ENCODE results near the gene CDKN2D.

CDKN2D gene

GRCh38 chr19:10568826-10569651, at the start of gene CDKN2D:
TSS of gene CDKN2D (minus strand) at chr19:10568979. CDS start at chr19:10568653, 326 bp downstream.
- DNase-seq (ENCODE audit: low read depth in 1 of 2, low spot score in 1 of 2): peak; percentile 99

GRCh38 chr19:10617409-10618121, 48.8 kb upstream of the CDKN2D start:
- DNase-seq (ENCODE audit: low read depth in 1 of 2, low spot score in 1 of 2): no peak

GRCh38 chr19:10615429-10616023, 46.7 kb upstream of the CDKN2D start:
- DNase-seq (ENCODE audit: low read depth in 1 of 2, low spot score in 1 of 2): no peak

GRCh38 chr19:10612499-10613119, 43.8 kb upstream of the CDKN2D start:
- no peak for DNase-seq (ENCODE audit: low read depth in 1 of 2, low spot score in 1 of 2)

GRCh38 chr19:10611907-10612306, 43.1 kb upstream of the CDKN2D start:
- no peak for DNase-seq (ENCODE audit: low read depth in 1 of 2, low spot score in 1 of 2)

GRCh38 chr19:10604460-10604980, 35.7 kb upstream of the CDKN2D start:
- no peak for DNase-seq (ENCODE audit: low read depth in 1 of 2, low spot score in 1 of 2)

GRCh38 chr19:10603873-10604459, 35.2 kb upstream of the CDKN2D start:
- no peak for DNase-seq (ENCODE audit: low read depth in 1 of 2, low spot score in 1 of 2)

- DNase-seq (ENCODE audit: low read depth in 1 of 2, low spot score in 1 of 2): peak; percentile 49 to 70
These were observed 34.5 kb upstream of the CDKN2D start for GRCh38 chr19:10603084-10603872.

- DNase-seq (ENCODE audit: low read depth in 1 of 2, low spot score in 1 of 2): peak; percentile 76 to 82
These were observed 33.7 kb upstream of the CDKN2D start for GRCh38 chr19:10602330-10603083.

GRCh38 chr19:10601999-10602329, 33.2 kb upstream of the CDKN2D start:
- DNase-seq (ENCODE audit: low read depth in 1 of 2, low spot score in 1 of 2): no peak

- no peak for DNase-seq (ENCODE audit: low read depth in 1 of 2, low spot score in 1 of 2)
These were observed 31.4 kb upstream of the CDKN2D start for GRCh38 chr19:10600149-10600548.

GRCh38 chr19:10593820-10594637, 25.2 kb upstream of the CDKN2D start:
- no peak for DNase-seq (ENCODE audit: low read depth in 1 of 2, low spot score in 1 of 2)

- DNase-seq (ENCODE audit: low read depth in 1 of 2, low spot score in 1 of 2): no peak
These were observed 24.4 kb upstream of the CDKN2D start for GRCh38 chr19:10593148-10593547.

GRCh38 chr19:10587839-10588150, 19.0 kb upstream of the CDKN2D start:
- no peak for DNase-seq (ENCODE audit: low read depth in 1 of 2, low spot score in 1 of 2)

GRCh38 chr19:10587022-10587838, 18.5 kb upstream of the CDKN2D start, which contains the start of gene AP1M2:
TSS of gene AP1M2 (minus strand) at chr19:10587312. CDS start at chr19:10587231, 81 bp downstream.
- DNase-seq (ENCODE audit: low read depth in 1 of 2, low spot score in 1 of 2): no peak

- no peak for DNase-seq (ENCODE audit: low read depth in 1 of 2, low spot score in 1 of 2)
These were observed 17.6 kb upstream of the CDKN2D start for GRCh38 chr19:10586396-10586795.

GRCh38 chr19:10583036-10583776, 14.4 kb upstream of the CDKN2D start:
- no peak for DNase-seq (ENCODE audit: low read depth in 1 of 2, low spot score in 1 of 2)
